ENCODE data around the gene RAB36.

The RAB36 gene

DNA sequence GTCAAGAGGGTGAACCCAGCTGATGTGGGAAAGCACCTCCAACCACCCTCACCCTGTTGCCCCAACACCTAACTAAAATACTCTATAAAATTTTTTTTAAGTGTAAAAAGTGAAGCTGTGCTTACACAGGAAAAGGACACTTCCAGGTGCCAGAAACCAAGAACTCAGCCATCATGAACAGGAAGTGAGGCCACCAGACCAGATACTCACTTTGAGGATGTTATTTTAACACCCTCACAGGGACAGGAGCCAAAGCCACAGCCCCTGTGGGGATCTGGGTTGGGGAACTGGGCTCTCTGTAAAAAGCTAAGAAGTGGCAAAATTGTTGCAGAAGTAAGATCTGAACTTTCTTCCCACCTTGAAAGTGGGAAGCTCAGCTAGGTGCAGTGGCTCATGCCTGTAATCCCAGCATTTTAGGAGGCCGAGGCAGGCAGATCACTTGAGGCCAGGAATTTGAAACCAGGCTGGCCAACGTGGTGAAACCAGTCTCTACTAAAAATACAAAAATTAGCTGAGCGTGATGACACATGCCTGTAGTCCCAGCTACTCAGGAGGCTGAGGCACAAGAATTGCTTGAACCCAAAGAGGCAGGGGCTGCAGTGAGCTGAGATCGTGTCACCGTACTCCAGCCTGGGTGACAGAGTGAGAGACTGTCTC is 7.2 kb upstream of the RAB36 start:
- peak; percentile 22 to 36 for DNase-seq (ENCODE audit: low read depth in 2 of 2)

- no peak for DNase-seq (ENCODE audit: low read depth in 2 of 2)
These were observed 6.5 kb upstream of the RAB36 start for GRCh38 chr22:23138584-23139435.

DNA sequence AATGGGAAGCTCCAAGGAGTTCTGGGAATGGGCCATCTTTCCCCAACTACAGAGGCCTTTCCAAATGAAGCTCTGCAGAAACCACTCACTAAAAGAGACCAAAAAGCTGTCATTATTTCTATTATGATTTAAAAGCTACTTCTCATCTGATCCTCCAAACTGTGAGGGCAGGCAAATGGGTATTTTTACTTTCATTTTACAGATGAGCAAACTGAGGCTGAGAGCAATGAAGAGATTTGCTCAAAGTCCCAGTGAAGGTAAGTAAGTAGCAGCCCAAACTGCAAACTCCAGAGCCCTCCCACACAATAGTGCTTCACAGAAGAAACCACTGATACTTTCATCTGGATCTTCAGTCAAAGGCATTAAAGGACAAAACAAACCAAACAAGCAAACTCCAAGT is 4.9 kb upstream of the RAB36 start:
- no peak for DNase-seq (ENCODE audit: low read depth in 2 of 2)

- no peak for DNase-seq (ENCODE audit: low read depth in 2 of 2)
These were observed 2.7 kb upstream of the RAB36 start for GRCh38 chr22:23142546-23143105.

- no peak for DNase-seq (ENCODE audit: low read depth in 2 of 2)
These were observed 2.2 kb upstream of the RAB36 start for GRCh38 chr22:23143119-23143518.

DNA sequence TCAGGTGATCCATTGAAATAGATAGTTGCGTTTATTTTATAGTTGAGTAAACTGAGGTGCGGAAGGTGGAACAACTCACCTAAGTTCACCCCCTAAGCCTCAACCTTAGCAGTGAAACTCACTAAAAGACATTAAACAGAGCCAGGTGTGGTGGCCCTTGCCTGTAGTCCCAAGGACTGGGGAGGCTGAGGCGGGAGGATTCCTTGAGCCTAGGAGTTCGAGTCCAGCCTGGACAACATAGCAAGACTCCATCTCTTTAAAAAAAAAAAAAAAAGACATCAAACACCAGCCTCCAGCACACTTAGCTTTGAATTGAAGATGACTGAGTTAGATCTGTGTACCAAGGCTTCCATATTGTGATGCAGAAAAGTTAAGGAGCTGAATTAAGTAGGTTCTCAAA is 845 bp upstream of the RAB36 start:
- no peak for DNase-seq (ENCODE audit: low read depth in 2 of 2)

GRCh38 chr22:23145878-23146470 is 697 bp downstream of the RAB36 start:
- DNase-seq (ENCODE audit: low read depth in 2 of 2): no peak

- no peak for DNase-seq (ENCODE audit: low read depth in 2 of 2)
These were observed 1.4 kb downstream of the RAB36 start for GRCh38 chr22:23146478-23147205.

- DNase-seq (ENCODE audit: low read depth in 2 of 2): no peak
These were observed 2.5 kb downstream of the RAB36 start for GRCh38 chr22:23147617-23148387.

- DNase-seq (ENCODE audit: low read depth in 2 of 2): no peak
These were observed 4.5 kb downstream of the RAB36 start for GRCh38 chr22:23149743-23150238.

GRCh38 chr22:23150762-23151161 is 5.5 kb downstream of the RAB36 start:
- DNase-seq (ENCODE audit: low read depth in 2 of 2): no peak

- no peak for DNase-seq (ENCODE audit: low read depth in 2 of 2)
These were observed 6.5 kb downstream of the RAB36 start for GRCh38 chr22:23151827-23152226.

DNA sequence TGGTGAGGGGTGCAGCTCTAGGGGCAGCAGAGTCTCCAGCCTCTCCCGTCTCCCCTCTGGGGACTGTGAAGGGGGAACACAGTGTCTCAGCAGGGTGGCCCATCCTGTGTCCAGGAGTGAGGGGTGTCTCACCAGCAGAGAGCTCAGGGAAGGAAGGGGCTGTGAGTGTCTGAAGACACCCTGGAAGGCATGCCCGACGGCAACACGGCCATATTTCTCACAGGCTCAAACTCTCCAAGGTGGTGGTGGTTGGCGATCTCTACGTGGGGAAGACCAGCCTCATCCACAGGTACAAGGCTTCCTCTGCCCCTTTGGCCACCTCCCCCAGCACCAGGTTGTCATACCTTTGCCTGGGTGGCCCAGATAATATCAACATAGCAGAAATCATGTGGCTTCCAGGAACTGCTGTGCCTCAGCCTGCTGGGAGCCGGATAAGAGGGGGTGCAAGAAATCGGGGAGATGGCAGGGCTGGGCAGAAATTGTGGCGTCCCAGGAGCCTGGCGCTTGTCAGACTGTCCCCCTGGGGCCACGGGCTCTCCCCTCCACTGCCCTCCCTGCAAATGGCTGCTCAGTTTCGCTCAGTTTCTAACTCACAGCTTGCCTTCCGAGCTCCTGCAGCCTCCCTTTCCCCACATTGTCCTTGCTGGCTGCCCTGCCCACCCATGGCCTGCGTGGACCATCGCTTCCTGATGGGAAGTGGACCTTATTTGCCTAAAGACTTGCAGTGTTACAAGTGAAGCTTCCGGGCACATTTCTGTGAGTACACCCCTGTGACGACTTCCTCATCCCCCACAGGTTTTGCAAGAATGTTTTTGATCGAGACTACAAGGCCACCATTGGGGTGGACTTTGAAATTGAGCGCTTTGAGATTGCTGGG is 7.2 kb downstream of the RAB36 start:
- DNase-seq (ENCODE audit: low read depth in 2 of 2): no peak

GRCh38 chr22:23153994-23154393 is 8.7 kb downstream of the RAB36 start:
- no peak for DNase-seq (ENCODE audit: low read depth in 2 of 2)

- DNase-seq (ENCODE audit: low read depth in 2 of 2): no peak
These were observed 9.2 kb downstream of the RAB36 start for GRCh38 chr22:23154461-23154860.

DNA sequence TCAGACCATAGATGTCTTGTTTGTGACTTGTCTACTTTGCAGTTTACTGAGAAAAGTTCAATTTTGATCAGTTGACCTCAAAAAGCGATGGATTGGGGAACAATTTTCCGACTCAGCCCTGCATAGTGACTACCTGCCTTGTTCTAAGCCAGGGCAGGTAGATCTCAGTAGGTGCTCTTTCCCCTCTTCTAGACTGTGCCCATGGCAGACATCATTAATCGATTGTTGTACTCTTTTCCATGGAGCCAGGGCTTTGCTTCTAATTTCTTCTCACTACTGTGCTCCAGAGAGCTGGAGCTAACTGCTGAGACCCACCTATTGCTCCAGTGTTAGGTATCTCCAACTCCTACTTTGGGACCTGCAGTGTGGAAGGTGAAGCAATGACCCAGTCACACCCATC is 9.9 kb downstream of the RAB36 start:
- no peak for DNase-seq (ENCODE audit: low read depth in 2 of 2)

- DNase-seq (ENCODE audit: low read depth in 2 of 2): no peak
These were observed 10.6 kb downstream of the RAB36 start for GRCh38 chr22:23155831-23156230.

DNA sequence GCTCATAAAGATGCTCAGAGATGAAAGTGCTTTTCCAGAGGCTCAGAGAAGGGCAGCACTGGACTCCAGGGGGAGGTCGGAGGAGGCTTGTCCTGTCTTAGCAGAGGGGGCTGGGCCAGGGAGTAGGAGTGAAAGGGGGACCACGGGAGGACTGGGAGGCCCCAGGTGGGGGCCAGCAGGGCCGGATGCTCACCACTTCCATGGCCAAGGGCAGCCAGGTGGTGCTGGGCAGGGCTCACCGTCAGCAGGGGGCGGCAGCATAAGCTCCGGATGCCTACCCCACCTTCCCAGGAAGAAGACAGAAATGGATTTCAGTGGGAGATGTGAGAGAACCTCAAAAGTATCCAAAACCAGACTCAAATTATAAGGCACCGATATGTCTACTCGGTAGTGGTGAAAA is 11.0 kb downstream of the RAB36 start:
- DNase-seq (ENCODE audit: low read depth in 2 of 2): no peak

DNA sequence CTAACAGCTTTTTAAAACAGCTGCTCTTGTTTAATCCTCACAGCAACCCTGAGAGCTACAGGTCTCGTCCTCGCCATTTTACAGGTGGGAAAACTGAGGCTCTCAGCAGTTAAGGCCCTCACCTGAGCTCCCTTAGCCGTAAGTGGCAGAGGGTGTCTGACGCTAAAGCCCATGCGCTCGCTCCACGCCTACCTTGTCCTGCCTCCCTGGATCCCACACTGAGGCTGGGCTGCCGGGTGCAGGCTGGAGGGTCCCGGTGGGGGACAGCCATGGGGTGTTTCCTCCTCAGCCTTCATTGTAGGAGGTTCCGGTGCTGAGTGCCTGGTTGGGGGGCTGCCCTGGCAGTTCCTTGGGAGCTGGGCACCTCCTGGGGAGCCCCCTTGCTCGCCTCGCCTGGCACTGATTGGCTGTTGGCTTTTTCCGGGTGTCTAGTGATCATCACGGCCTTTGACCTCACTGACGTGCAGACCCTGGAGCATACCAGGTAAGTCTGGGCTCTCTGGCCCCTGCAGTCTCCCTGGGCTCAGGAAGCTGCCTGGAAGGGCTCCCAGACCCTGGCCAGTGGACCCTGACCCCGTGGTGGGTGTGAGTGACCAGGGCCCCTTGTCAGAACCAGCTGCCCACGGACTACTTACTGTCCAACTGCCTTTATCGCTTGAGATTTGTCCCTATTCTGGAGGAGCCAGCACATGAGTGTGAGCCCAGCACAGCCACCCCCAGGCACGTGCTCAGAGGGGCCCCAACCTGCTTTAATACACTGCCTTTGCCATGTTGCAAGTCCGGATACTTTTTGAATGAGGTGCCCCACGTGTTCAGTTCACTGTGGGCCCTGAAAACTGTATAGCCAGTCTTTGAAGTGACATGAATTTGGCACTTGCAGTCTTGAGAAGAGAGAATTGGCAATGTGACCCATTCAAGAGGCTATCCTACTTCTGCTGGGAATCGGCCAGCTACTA is 12.6 kb downstream of the RAB36 start:
- DNase-seq (ENCODE audit: low read depth in 2 of 2): no peak

All from stimulated activated CD8-positive, alpha-beta memory T cell treated with anti-CD3 and anti-CD28 coated beads, Interleukin-7, amount 100 ng/mL, for 4 hours (primary cell).